Neural progenitor cell (in vitro differentiated cells): ENCODE results near the gene EGFR. TPM values are rescaled to one million over a fixed set of nuclear protein-coding genes. Genes with fewer than 3 reads are reported as not detected.

Experiments
- DNase-seq: peaks from one replicate; pipeline ENCODE4 v3.0.0-alpha.2; 2016; ENCODE audit warnings: low spot score
- H2AFZ ChIP-seq: fragments of 200-600 bp; sonication (generic); replicated peaks from 2 replicates; pipeline ENCODE4 v1.6.1; 2016; ENCODE audit warnings: antibody characterized with exemption
- H3F3A ChIP-seq: fragments of 200-600 bp; sonication (generic); 2 replicates; pipeline ENCODE4 v1.6.1; 2016; ENCODE audit warnings: antibody characterized with exemption, low read depth
- H3K27ac ChIP-seq: fragments of 200-600 bp; sonication (generic); 2 replicates; pipeline ENCODE4 v1.5.1; 2016; ENCODE audit warnings: mild to moderate bottlenecking
- H3K27me3 ChIP-seq: fragments of 200-600 bp; sonication (generic); 2 replicates; pipeline ENCODE4 v1.6.1; 2016; ENCODE audit warnings: mild to moderate bottlenecking, moderate library complexity
- H3K36me3 ChIP-seq: fragments of 200-600 bp; sonication (generic); 2 replicates; pipeline ENCODE4 v1.5.1; 2016
- H3K4me1 ChIP-seq: fragments of 200-600 bp; sonication (generic); 2 replicates; pipeline ENCODE4 v1.6.1; 2016; ENCODE audit warnings: mixed run types
- H3K4me2 ChIP-seq: fragments of 200-600 bp; sonication (generic); 2 replicates; pipeline ENCODE4 v1.6.1; 2016
- H3K4me3 ChIP-seq: fragments of 200-600 bp; sonication (generic); 2 replicates; pipeline ENCODE4 v1.5.1; 2016
- H3K79me2 ChIP-seq: fragments of 200-600 bp; sonication (generic); 2 replicates; pipeline ENCODE4 v1.6.1; 2016; ENCODE audit warnings: low read depth
- H3K9ac ChIP-seq: fragments of 200-600 bp; sonication (generic); 2 replicates; pipeline ENCODE4 v1.6.1; 2016
- H3K9me3 ChIP-seq: fragments of 200-600 bp; sonication (generic); 2 replicates; pipeline ENCODE4 v1.5.1; 2016; ENCODE audit warnings: low read depth
- H4K20me1 ChIP-seq: fragments of 200-600 bp; sonication (generic); 2 replicates; pipeline ENCODE4 v1.6.1; 2016; ENCODE audit warnings: low read depth
- H3K27ac Mint-ChIP-seq: 3 replicates; pipeline ENCODE4 v1.8.0; 2021; ENCODE audit warnings: mixed read lengths
- H3K27me3 Mint-ChIP-seq: 2 replicates; pipeline ENCODE4 v1.8.0; 2022; ENCODE audit warnings: low read depth, mild to moderate bottlenecking, inconsistent platforms, moderate library complexity, mixed read lengths; ENCODE audit not compliant: insufficient read depth
- H3K36me3 Mint-ChIP-seq: 3 replicates; pipeline ENCODE4 v1.8.0; 2021; ENCODE audit warnings: mixed read lengths
- H3K4me1 Mint-ChIP-seq: 3 replicates; pipeline ENCODE4 v1.8.0; 2021; ENCODE audit warnings: mixed read lengths
- H3K4me3 Mint-ChIP-seq: 3 replicates; pipeline ENCODE4 v1.8.0; 2021; ENCODE audit warnings: mild to moderate bottlenecking, moderate library complexity, mixed read lengths
- H3K9me3 Mint-ChIP-seq: 3 replicates; pipeline ENCODE4 v1.8.0; 2020; ENCODE audit warnings: mixed read lengths
- CTCF ChIP-seq: fragments of 200-600 bp; sonication (generic); IDR thresholded peaks from 2 replicates; pipeline ENCODE4 v1.5.1; 2017; ENCODE audit warnings: antibody characterized with exemption, mild to moderate bottlenecking
- EZH2 ChIP-seq: fragments of 200-600 bp; sonication (generic); IDR thresholded peaks from 2 replicates; pipeline ENCODE4 v1.6.1; 2017; ENCODE audit warnings: antibody characterized with exemption, mild to moderate bottlenecking, moderate library complexity
- EZH2phosphoT487 ChIP-seq: fragments of 200-600 bp; sonication (generic); IDR thresholded peaks from 2 replicates; pipeline ENCODE4 v1.6.1; 2017; ENCODE audit warnings: antibody characterized with exemption
- total RNA-seq: library from RNA; depleted of rRNA; stranded (reverse); fragments of >200 nt; gene quantifications from 2 replicates; pipeline ENCODE4 v1.2.3, GENCODE V29; 2015; ENCODE audit warnings: low replicate concordance

The EGFR gene
- total RNA-seq, 1 donor from 2014 or later, result 4.6 TPM

GRCh38 chr7:54995166-54995565 lies 23.7 kb upstream of the EGFR start:
- Histone ChIP-seq H3K4me1 (no peaks in the 10 kb centered on the region), H3K9me3 (no peaks in the 10 kb centered on the region), H2AFZ (no peak overlapping the region), H3K79me2 (no peaks in the 10 kb centered on the region), H3K27ac (no peak overlapping the region), H4K20me1 (no peaks in the 10 kb centered on the region), H3K27me3 (no peaks in the 10 kb centered on the region), H3K9ac (no peak overlapping the region), H3F3A (no peaks in the 10 kb centered on the region), H3K36me3 (no peaks in the 10 kb centered on the region), H3K4me3 (no peak overlapping the region), H3K4me2 (no peak overlapping the region)
- no peaks in the 10 kb centered on the region for H3K36me3 Mint-ChIP-seq
- H3K9me3 Mint-ChIP-seq, result no peaks in the 10 kb centered on the region
- H3K4me3 Mint-ChIP-seq, result no peak overlapping the region
- TF ChIP-seq CTCF (no peak), EZH2 (no peak), EZH2phosphoT487 (no peak)
- no peak overlapping the region for H3K27ac Mint-ChIP-seq
- no peaks in the 10 kb centered on the region for H3K27me3 Mint-ChIP-seq
- H3K4me1 Mint-ChIP-seq, result no peaks in the 10 kb centered on the region
- DNase-seq, result no peak

- H3K79me2 ChIP-seq, result no peaks in the 10 kb centered on the region
- H3K4me3 ChIP-seq, result no peak overlapping the region
- no peak overlapping the region for H2AFZ ChIP-seq
- no peak overlapping the region for H3K4me2 ChIP-seq
- H3K4me1 ChIP-seq, result no peaks in the 10 kb centered on the region
- H3K9me3 ChIP-seq, result no peaks in the 10 kb centered on the region
- H3K4me3 Mint-ChIP-seq, result no peak overlapping the region
- no peaks in the 10 kb centered on the region for H3K36me3 ChIP-seq
- H3K36me3 Mint-ChIP-seq, result no peaks in the 10 kb centered on the region
- H3K9ac ChIP-seq, result no peak overlapping the region
- TF ChIP-seq EZH2 (no peak), CTCF (no peak), EZH2phosphoT487 (no peak)
- no peak overlapping the region for H3K27ac ChIP-seq
- DNase-seq, result no peak
- no peaks in the 10 kb centered on the region for H3K27me3 Mint-ChIP-seq
- no peaks in the 10 kb centered on the region for H3K4me1 Mint-ChIP-seq
- no peaks in the 10 kb centered on the region for H3K9me3 Mint-ChIP-seq
- H3F3A ChIP-seq, result no peaks in the 10 kb centered on the region
- H3K27ac Mint-ChIP-seq, result no peak overlapping the region
- H3K27me3 ChIP-seq, result no peaks in the 10 kb centered on the region
- no peaks in the 10 kb centered on the region for H4K20me1 ChIP-seq
Observed at GRCh38 chr7:54995610-54996363, 23.0 kb upstream of the EGFR start.

DNA sequence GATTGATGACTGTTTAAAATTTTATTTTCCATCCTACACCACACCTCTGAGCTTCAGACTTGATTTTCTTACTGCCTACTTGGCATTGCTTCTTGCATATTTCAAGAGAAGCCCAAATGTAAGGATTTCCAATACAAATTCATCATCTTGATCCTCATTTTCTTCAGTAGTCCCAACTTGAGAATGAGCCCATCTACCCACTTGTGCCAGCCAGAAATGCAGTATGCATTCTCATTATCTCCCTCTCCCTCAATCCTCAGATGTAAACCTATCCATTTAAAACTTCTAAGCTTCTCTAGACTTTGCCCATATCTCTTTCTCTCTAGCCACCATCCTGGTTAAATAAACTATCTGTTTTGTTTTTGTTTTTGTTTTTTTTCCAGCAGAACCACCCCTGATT lies 22.4 kb upstream of the EGFR start:
- Histone ChIP-seq H3K4me1 (no peaks in the 10 kb centered on the region), H3K4me2 (no peak overlapping the region), H3F3A (no peaks in the 10 kb centered on the region), H3K36me3 (no peaks in the 10 kb centered on the region), H3K9ac (no peak overlapping the region), H3K27ac (no peak overlapping the region), H3K4me3 (no peak overlapping the region), H4K20me1 (no peaks in the 10 kb centered on the region), H2AFZ (no peak overlapping the region), H3K27me3 (no peaks in the 10 kb centered on the region), H3K79me2 (no peaks in the 10 kb centered on the region), H3K9me3 (no peaks in the 10 kb centered on the region)
- no peaks in the 10 kb centered on the region for H3K36me3 Mint-ChIP-seq
- H3K27me3 Mint-ChIP-seq, result no peaks in the 10 kb centered on the region
- TF ChIP-seq EZH2phosphoT487 (no peak), EZH2 (no peak), CTCF (no peak)
- no peaks in the 10 kb centered on the region for H3K4me1 Mint-ChIP-seq
- H3K9me3 Mint-ChIP-seq, result no peaks in the 10 kb centered on the region
- no peak for DNase-seq
- no peak overlapping the region for H3K27ac Mint-ChIP-seq
- no peak overlapping the region for H3K4me3 Mint-ChIP-seq
